KMS-11 (cell line): Measurements from ENCODE around the gene RNF144A.

Source experiments
- H2AFZ ChIP-seq: fragments of 200-600 bp; sonication (generic); 2 replicates; pipeline ENCODE4 v1.6.1; 2016; ENCODE audit warnings: antibody characterized with exemption, mixed run types, low read depth
- H3K27ac ChIP-seq: fragments of 200-600 bp; sonication (generic); 2 replicates; pipeline ENCODE4 v1.6.1; 2016; ENCODE audit warnings: mild to moderate bottlenecking, mixed run types
- H3K27me3 ChIP-seq: fragments of 200-600 bp; sonication (generic); 2 replicates; pipeline ENCODE4 v1.6.1; 2017; ENCODE audit warnings: mild to moderate bottlenecking, low read depth, mixed run types, moderate library complexity; ENCODE audit not compliant: insufficient read depth
- H3K36me3 ChIP-seq: fragments of 200-600 bp; sonication (generic); 2 replicates; pipeline ENCODE4 v1.6.1; 2017; ENCODE audit warnings: mild to moderate bottlenecking, mixed run types; ENCODE audit not compliant: insufficient read depth
- H3K4me1 ChIP-seq: fragments of 200-600 bp; sonication (generic); 2 replicates; pipeline ENCODE4 v1.6.1; 2016; ENCODE audit warnings: mild to moderate bottlenecking, low read depth, mixed run types; ENCODE audit not compliant: poor library complexity, severe bottlenecking
- H3K4me2 ChIP-seq: fragments of 200-600 bp; sonication (generic); 2 replicates; pipeline ENCODE4 v1.7.0; 2016; ENCODE audit warnings: mild to moderate bottlenecking, mixed run types
- H3K4me3 ChIP-seq: fragments of 200-600 bp; sonication (generic); IDR thresholded peaks from 2 replicates; pipeline ENCODE4 v1.6.1; 2017; ENCODE audit warnings: low read depth, low read length, mixed read lengths; ENCODE audit not compliant: insufficient read depth
- H3K79me2 ChIP-seq: fragments of 200-600 bp; sonication (generic); 2 replicates; pipeline ENCODE4 v1.6.1; 2016; ENCODE audit warnings: low read depth, mixed run types; ENCODE audit not compliant: insufficient read depth
- H3K9ac ChIP-seq: fragments of 200-600 bp; sonication (generic); 2 replicates; pipeline ENCODE4 v1.6.1; 2016; ENCODE audit warnings: mild to moderate bottlenecking, mixed run types
- H4K20me1 ChIP-seq: fragments of 200-600 bp; sonication (generic); 2 replicates; pipeline ENCODE4 v1.6.1; 2016; ENCODE audit warnings: mild to moderate bottlenecking, mixed run types; ENCODE audit not compliant: insufficient read depth
- TF ChIP-seq, protein P1 (sequence below): fragments of 200-600 bp; sonication (generic); conservative IDR thresholded peaks from 2 replicates; pipeline ENCODE4 v1.6.1; 2017; ENCODE audit warnings: low read depth, mild to moderate bottlenecking, antibody characterized with exemption, low read length, moderate library complexity, mixed read lengths

RNF144A gene

DNA sequence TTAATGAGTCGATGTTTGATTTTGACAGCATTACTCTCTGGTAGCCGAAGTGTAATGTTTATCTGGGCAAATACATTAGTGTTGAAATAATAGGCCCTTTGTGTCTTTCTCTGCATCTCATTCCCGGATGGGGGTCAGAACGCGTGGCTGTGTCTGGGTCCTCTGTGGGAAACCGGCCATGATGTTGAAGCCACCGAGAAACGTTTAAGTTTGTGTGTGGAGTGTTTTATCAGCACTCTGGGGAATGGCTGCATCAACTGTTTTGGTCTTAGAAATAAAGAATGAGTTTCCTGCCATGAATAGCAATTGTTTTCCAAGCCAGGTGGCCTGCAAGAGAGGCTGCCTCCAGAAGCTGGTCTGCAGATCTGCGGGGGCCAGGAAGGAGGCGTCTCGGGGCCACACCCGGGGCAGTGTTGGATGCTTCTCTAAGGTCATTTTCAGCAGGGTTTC lies 69.7 kb downstream of the RNF144A start:
- H3K27ac ChIP-seq, result no peak overlapping the region
- H2AFZ ChIP-seq, result no peak overlapping the region
- no peaks in the 10 kb centered on the region for H3K4me1 ChIP-seq
- no peaks in the 10 kb centered on the region for H3K27me3 ChIP-seq
- no peak overlapping the region for H3K4me3 ChIP-seq
- TF ChIP-seq, protein P1, sequence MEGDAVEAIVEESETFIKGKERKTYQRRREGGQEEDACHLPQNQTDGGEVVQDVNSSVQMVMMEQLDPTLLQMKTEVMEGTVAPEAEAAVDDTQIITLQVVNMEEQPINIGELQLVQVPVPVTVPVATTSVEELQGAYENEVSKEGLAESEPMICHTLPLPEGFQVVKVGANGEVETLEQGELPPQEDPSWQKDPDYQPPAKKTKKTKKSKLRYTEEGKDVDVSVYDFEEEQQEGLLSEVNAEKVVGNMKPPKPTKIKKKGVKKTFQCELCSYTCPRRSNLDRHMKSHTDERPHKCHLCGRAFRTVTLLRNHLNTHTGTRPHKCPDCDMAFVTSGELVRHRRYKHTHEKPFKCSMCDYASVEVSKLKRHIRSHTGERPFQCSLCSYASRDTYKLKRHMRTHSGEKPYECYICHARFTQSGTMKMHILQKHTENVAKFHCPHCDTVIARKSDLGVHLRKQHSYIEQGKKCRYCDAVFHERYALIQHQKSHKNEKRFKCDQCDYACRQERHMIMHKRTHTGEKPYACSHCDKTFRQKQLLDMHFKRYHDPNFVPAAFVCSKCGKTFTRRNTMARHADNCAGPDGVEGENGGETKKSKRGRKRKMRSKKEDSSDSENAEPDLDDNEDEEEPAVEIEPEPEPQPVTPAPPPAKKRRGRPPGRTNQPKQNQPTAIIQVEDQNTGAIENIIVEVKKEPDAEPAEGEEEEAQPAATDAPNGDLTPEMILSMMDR, result no peak
- no peak overlapping the region for H3K9ac ChIP-seq
- H3K4me2 ChIP-seq, result no peak overlapping the region
- no peaks in the 10 kb centered on the region for H3K79me2 ChIP-seq
- no peaks in the 10 kb centered on the region for H3K36me3 ChIP-seq
- H4K20me1 ChIP-seq, result no peaks in the 10 kb centered on the region

DNA sequence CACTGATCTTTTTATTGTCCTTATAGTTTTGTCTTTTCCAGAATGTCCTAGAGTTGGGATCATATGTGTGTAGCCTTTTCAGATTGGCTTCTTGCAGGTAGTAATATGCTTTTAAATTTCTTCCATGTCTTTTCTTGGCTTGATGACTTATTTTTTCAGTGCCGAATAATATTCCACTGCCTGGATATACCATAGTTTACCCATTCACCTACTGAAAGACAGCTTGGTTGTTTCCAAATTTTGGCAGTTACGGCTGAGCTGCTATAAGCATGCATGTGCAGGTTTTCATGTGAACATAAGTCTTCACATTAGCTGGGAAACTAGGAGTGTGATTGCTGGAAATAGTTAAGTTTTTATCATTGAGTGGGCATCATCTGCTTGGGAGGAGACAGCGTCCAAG lies 73.7 kb downstream of the RNF144A start:
- Histone ChIP-seq H3K27ac (no peak overlapping the region), H2AFZ (no peak overlapping the region), H3K4me2 (no peak overlapping the region), H3K4me3 (no peak overlapping the region), H4K20me1 (no peaks in the 10 kb centered on the region), H3K4me1 (no peaks in the 10 kb centered on the region), H3K36me3 (no peaks in the 10 kb centered on the region), H3K27me3 (no peaks in the 10 kb centered on the region), H3K79me2 (no peaks in the 10 kb centered on the region), H3K9ac (no peak overlapping the region)
- TF ChIP-seq, protein P1, result no peak

DNA sequence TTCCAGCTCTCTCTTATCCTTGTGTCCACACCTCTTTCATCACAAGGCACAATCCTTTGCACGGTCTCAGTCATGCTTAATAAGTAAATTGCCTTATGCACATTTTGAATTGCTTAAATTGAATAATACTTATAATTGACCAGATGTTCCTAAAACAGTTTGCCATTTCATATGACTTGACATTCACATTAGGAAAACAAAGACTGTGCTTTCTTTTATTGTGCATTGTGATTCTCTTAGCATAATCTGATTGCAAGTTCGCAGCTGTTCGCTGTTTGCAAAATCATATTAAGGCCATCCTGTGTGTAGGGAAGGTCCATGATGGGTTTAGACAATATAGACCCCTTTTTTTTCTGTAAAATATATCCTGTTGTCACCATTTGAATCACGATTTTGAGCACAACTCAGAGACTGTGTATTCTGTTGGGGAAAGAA lies 75.6 kb downstream of the RNF144A start:
- TF ChIP-seq, protein P1, result no peak
- Histone ChIP-seq H3K27me3 (no peaks in the 10 kb centered on the region), H3K27ac (no peak overlapping the region), H4K20me1 (no peaks in the 10 kb centered on the region), H3K9ac (no peak overlapping the region), H3K4me3 (no peak overlapping the region), H3K4me1 (no peaks in the 10 kb centered on the region), H3K4me2 (no peak overlapping the region), H2AFZ (no peak overlapping the region), H3K36me3 (no peaks in the 10 kb centered on the region), H3K79me2 (no peaks in the 10 kb centered on the region)

DNA sequence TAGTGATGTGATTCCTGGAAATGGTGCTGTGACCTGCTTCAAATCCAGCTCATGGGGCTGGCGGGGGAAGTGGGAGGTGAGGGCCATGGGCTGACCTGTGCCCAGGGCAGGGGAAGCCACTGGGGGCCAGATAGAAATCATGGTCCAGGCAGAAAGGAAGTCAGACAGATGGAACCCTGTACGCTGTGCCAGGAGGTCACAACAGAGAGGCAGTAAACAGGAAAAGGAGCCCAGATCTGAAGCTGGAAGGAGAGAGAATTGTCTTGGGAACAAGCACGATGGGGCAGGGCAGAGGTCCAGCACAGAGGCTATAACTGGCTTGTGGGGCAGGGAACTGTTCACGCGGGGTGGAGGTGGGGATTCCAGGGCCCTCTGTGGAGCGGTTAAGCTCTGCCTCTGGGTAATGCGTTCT lies 76.0 kb downstream of the RNF144A start:
- Histone ChIP-seq H3K4me2 (no peak overlapping the region), H3K4me1 (no peaks in the 10 kb centered on the region), H3K9ac (no peak overlapping the region), H4K20me1 (no peaks in the 10 kb centered on the region), H2AFZ (no peak overlapping the region), H3K79me2 (no peaks in the 10 kb centered on the region), H3K36me3 (no peaks in the 10 kb centered on the region), H3K27ac (no peak overlapping the region), H3K4me3 (no peak overlapping the region), H3K27me3 (no peaks in the 10 kb centered on the region)
- TF ChIP-seq, protein P1, result no peak
